ENCODE results near the gene TSPAN14.

TSPAN14 gene

GRCh38 chr10:80454513-80455460 is 677 bp downstream of the TSPAN14 start:
- peak; percentile 47 for DNase-seq (ENCODE audit: low read depth)

DNA sequence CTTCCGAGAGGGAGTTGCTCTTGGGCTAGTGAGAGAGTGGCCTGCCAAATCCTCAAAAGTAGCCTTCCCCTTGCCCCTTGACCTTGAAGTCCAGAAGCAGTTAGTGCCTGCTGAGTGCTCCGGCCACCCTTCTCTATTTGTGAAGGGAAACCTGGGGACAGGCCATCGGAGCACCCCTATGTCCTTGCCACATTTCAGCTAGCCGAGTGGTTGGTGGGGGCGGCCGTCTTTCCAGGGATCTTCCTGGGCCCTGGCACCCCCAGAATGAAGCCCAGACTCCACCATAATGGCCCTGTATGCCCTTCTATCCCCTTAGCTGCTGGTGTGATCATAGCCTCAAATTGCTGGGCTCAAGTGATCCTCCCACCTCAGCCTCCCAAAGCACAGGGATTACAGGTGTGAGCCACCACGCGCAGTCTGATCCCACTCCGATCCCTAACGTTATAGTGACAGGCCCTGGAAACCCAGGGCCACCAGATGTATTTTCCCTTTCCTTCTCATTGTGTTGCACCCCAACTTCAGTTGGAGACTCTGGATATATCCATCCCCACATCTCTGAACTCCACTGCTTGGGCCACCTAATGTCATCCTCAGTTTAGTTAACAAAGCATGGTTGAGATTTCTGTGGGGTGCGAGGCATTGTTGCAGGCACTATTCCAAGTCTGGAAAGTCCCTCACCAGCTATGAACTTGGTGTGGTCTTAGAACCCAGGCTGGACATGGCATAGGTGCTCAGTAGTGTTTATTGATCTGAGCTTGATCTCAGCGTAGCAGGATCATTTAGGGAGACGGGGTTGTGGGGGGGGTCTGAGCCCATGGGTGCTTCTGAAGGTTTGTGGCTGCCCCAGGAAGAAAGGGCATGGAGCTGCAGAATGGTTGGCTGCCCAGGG is 1.6 kb downstream of the TSPAN14 start:
- peak; percentile 22 for DNase-seq (ENCODE audit: low read depth)

DNA sequence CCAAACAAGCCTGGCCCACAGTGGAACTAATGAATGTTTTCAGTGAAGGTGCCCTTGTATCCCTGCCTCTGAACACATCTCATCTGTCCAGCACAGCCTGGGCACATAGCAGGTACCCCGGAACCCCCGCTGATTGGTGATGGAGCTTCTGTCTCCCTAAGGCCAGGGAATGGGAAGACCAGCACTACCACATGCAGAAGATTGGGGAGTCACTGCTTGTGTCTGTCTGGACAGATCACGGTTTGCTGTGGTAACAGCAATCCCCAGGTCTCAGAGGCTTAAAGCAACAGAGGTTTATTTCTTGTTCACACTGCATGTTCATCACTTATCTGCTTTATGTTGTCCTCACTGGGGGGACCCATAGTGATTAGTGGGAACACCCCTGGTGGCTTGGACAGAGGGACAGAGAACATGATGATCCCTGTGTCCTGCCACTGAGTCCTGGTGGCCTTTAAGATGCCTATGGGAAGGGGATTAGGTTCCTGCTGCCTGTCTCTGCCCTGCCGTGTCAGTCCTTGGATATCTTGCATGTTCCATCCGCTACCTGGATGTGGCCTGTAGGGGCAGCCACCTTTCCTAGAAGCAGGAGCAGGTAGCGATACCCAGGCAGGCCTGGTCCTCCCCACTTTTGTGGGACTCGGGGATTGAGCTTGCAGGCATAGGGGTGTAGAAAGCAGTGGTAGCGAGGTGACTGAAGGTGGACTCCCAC is 3.6 kb downstream of the TSPAN14 start:
- peak; percentile 28 for DNase-seq (ENCODE audit: low read depth)

DNA sequence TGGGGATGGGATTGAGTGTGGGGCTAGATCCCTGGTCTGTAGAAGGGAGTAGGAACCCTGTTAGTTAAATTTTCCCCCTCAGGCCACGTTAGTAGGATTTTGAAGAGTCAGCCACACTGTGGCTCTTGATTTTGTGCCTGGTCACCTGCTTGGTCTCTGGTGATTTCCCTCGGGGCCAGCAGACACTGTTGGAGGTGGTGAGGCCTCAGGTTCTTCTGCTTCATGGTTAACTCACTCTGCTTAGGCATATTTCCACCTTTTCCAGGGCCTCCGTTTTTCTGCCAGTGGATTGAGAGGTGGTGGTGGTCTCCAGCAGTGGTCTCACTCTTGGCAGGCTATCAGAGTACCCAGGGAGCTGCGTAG is 4.1 kb downstream of the TSPAN14 start:
- no peak for DNase-seq (ENCODE audit: low read depth)

GRCh38 chr10:80458638-80459037 is 4.5 kb downstream of the TSPAN14 start:
- DNase-seq (ENCODE audit: low read depth): no peak

- peak; percentile 87 for DNase-seq (ENCODE audit: low read depth)
Observed at GRCh38 chr10:80459047-80459865, 5.1 kb downstream of the TSPAN14 start.

- peak; percentile 43 for DNase-seq (ENCODE audit: low read depth)
Observed at GRCh38 chr10:80460399-80461207, 6.5 kb downstream of the TSPAN14 start.

DNA sequence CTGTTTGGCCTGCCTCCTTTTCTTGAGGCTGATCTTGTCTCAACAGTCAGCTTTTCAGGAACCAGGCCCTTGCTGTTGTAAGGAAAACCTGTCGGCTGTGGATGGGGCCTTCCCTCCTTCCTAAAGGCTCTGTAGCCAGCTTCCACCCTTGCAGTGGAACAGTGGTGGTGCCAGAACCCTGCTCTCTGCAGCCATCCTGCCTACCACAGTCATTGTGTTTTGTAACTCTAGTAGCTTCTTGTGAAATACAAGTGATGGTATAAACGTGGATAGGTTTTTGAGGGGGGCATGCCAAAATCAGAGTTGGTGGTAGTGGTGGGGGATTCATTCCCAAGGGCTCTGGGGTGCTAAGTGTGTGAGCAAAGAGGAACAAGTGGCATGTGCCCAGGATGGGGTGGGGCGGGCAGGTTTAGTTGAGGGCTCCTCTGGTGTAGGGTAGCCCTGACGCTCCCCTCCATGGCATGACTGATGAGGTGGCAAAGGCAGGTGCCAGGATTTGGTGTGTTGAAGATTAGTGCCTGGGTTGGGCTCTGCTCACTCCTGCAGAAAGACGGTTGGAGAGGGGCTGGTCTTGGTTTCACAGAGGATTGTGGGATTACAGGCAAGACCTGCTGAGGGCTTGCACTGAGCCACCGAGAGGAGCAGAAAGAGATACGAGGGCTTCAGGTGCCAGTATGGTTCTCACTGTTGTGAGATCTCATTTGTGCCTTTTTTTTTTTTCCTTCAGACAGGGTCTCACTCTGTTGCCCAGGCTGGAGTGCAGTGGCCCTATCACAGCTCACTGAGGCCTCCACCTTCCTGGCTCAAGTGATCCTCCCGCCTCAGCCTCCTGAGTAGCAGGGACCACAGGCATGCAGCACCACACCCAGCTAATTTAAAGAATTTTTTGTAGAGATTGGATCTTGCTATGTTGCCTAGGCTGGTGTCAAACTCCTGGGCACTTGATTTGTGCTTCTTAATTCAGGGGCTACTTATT is 7.4 kb downstream of the TSPAN14 start:
- peak; percentile 11 for DNase-seq (ENCODE audit: low read depth)

- DNase-seq (ENCODE audit: low read depth): peak; percentile 33
Observed at GRCh38 chr10:80462299-80462980, 8.3 kb downstream of the TSPAN14 start.

GRCh38 chr10:80462981-80463741 is 9.1 kb downstream of the TSPAN14 start:
- peak; percentile 88 for DNase-seq (ENCODE audit: low read depth)

DNA sequence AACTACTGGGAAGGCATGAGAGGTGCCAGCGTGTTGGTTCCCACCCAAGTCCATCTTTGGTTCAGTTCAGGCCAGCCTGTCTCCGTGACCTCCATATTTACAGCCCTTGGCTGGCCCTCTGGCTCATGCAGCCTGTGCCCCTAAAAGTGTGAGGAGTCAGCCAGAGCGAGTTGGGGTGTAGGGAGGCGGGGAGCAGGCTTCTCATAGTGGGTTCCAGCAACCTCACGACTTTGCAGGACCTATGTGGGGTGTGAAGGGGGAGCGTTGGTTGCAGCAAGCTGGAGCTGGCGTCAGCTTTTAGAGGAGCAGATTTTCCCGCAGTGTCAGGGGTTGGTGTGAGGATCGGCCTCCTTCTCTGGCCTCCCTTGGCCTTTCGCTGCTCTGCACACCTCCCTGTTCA is 9.8 kb downstream of the TSPAN14 start:
- no peak for DNase-seq (ENCODE audit: low read depth)

- peak; percentile 17 for DNase-seq (ENCODE audit: low read depth)
Observed at GRCh38 chr10:80464557-80465450, 10.7 kb downstream of the TSPAN14 start.

DNA sequence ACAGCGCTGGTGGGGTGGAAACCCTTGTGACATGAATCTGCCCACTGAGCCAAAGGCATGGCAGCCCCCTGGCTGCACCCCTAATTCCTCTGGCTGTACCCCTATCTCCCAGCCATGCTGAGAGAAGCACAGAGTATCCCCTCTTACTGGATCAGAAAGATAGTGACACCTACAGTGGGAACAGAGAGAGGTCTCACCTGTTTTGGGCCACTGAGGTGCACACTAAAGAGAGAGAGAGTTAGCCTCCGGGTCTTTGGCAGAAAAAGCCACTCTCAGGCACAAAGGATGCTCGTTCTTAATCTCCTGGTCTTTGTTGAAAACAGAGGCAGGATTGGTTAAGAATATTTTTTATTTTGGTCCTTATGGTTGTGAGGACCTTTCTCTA is 11.3 kb downstream of the TSPAN14 start:
- no peak for DNase-seq (ENCODE audit: low read depth)

DNA sequence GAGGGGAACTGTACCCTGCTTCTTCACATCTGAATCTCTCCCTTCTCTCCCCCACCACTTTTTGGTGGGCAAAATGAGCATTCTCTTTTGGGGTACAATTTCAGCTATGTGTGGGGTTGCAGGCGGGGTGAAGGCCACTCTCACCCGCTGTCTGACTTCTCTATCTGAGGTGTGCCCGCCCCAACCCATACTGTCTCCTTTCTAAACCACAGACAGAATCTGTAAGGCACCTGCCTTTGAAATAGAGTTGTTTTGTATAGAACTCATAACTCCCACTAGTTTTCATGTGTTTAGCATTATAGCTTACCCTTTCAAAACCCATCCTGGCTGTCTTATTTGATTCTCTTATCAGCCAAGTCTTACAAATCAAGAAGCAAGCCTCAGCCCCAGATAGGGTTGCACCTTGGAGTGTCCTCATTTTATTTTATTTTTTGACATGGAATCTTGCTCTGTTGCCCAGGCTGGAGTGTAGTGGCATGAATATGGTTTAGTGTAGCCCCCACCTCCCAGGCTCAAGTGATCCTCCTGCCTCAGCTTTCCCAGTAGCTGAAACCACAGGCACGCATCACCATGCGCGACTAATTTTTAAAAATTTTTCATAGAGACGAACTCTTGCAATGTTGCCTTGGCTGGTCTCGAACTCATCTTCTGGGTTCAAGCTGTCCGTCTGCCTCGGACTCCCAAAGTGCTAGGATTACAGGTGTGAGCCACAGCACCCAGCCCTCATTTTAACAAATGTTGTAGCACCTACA is 11.9 kb downstream of the TSPAN14 start:
- DNase-seq (ENCODE audit: low read depth): peak; percentile 50

- no peak for DNase-seq (ENCODE audit: low read depth)
Observed at GRCh38 chr10:80466724-80467326, 12.7 kb downstream of the TSPAN14 start.

DNA sequence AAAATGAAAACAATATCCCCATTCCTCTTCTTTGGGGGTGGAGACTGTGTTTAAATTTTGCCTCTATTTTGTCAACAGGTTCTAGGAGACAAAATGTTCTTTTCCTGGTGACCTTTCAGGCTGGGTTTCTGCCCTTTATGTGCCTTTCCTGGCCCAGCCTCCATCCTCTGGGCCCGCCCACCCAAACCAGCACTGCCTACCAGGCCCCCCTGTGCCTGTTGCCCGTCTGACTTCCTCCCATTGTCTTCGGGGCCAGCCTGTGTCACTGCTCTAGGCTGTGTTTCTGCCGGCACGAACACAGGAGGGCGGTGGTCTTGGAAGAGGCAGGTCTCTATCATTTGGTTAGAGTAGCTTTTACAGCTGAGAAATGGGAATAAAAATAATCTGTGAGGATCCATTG is 13.9 kb downstream of the TSPAN14 start:
- no peak for DNase-seq (ENCODE audit: low read depth)

Data from ELR (cell line).